ENCODE results near the gene HEPACAM.

DNA sequence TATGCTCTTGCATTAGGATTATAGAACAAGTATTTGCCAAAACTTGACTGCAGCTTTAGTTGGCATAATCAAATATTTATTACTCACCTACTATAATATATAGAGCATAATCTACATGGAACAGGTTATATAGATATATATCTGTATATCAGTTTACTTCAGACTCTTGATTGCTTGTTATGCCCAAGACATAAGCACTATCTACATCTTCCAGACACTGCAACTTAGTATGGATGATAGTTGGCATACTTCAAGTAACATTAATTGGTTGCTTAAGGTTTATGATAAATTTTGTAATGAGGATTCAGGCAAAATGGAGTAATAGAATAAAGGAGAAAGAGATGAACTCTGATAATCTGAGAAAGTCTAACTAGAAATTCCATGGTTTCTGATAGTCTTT lies 19.2 kb upstream of the HEPACAM start:
- TF ChIP-seq, protein P1, sequence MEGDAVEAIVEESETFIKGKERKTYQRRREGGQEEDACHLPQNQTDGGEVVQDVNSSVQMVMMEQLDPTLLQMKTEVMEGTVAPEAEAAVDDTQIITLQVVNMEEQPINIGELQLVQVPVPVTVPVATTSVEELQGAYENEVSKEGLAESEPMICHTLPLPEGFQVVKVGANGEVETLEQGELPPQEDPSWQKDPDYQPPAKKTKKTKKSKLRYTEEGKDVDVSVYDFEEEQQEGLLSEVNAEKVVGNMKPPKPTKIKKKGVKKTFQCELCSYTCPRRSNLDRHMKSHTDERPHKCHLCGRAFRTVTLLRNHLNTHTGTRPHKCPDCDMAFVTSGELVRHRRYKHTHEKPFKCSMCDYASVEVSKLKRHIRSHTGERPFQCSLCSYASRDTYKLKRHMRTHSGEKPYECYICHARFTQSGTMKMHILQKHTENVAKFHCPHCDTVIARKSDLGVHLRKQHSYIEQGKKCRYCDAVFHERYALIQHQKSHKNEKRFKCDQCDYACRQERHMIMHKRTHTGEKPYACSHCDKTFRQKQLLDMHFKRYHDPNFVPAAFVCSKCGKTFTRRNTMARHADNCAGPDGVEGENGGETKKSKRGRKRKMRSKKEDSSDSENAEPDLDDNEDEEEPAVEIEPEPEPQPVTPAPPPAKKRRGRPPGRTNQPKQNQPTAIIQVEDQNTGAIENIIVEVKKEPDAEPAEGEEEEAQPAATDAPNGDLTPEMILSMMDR (IDR thresholded peaks at IDR 0.05): no peak
- TF ChIP-seq POLR2A (IDR thresholded peaks at IDR 0.05): no peak

Data from tibial nerve (tissue), 3 donors.